ENCODE data around the gene ARHGAP44.

The ARHGAP44 gene

DNA sequence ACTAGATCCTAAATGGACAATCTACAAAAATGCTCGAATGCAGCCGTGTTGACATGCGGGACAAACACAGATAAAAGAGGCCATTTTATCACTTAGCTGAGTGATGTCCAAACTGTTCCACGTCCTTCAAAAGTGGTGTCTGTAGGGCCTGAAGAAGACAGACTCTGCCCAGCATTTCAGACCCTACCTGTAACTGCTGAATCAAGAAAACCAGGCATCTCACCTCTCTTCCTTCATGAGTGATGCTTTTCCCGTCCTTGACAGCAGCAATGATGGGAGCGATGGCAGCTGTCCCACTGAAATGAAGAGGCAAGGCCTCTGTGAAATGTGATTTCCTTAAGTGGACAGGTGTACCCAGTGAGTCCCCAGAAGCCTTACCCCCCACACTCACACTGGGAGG is 216.2 kb downstream of the ARHGAP44 start:
- Histone ChIP-seq H3K27ac (ENCODE audit: extremely low read depth, low read depth, low read length) (no peak overlapping the region), H3K4me1 (ENCODE audit: control insufficient read depth, insufficient read depth, low read length) (peaks cover 2% of the 10 kb centered on the region; the same call in 1 of the 2 replicates), H3K9me3 (ENCODE audit: control insufficient read depth, insufficient read depth, low read depth, low read length) (no peaks in the 10 kb centered on the region), H3K36me3 (ENCODE audit: control insufficient read depth in 2 of 2, insufficient read depth in 1 of 2, low read length in 2 of 2) (peaks cover 79 to 95% of the 10 kb centered on the region in 2 experiments), H3K4me3 (ENCODE audit: low read depth, low read length) (no peak overlapping the region)
- ChIA-PET POLR2A (interaction anchor here (2.5 kb wide), 1 partner anchor 12 kb away, joined by 16 read pairs; the partner anchor contains the start of gene ELAC2), CTCF (interaction anchor here (1.2 to 4.5 kb wide), 3 partner anchors 25 to 825 kb away, joined by 3 to 48 read pairs (median 8); no protein-coding TSS in a partner anchor)
- TF ChIP-seq ZNF16 (tag by site-specific recombination; IDR thresholded peaks at IDR 0.05; ENCODE audit: low read depth) = no peak
- no peak for TF ChIP-seq ZNF239 (tag by site-specific recombination; IDR thresholded peaks at IDR 0.05)
- TF ChIP-seq ZNF791 (tag by site-specific recombination; IDR thresholded peaks at IDR 0.05) = no peak
- TF ChIP-seq ZNF366 (tag by site-specific recombination; conservative IDR thresholded peaks at IDR 0.05) = no peak
- TF ChIP-seq ZNF776 (tag by site-specific recombination; IDR thresholded peaks at IDR 0.05; ENCODE audit: borderline replicate concordance) = no peak
- no peak for TF ChIP-seq ZNF837 (tag by site-specific recombination; IDR thresholded peaks at IDR 0.05)
- TF ChIP-seq ZBTB1 (tag by site-specific recombination; IDR thresholded peaks at IDR 0.05) = no peak
- TF ChIP-seq YY1 (tag by site-specific recombination; IDR thresholded peaks at IDR 0.05) = no peak
- no peak for TF ChIP-seq ZBTB7A (tag by site-specific recombination; IDR thresholded peaks at IDR 0.05; ENCODE audit: low read depth)
- TF ChIP-seq GLIS2 (tag by site-specific recombination; IDR thresholded peaks at IDR 0.05) = no peak
- TF ChIP-seq YY2 (tag by site-specific recombination; IDR thresholded peaks at IDR 0.05) = no peak
- TF ChIP-seq ZNF707 (tag by site-specific recombination; IDR thresholded peaks at IDR 0.05) = no peak
- TF ChIP-seq, protein P1, sequence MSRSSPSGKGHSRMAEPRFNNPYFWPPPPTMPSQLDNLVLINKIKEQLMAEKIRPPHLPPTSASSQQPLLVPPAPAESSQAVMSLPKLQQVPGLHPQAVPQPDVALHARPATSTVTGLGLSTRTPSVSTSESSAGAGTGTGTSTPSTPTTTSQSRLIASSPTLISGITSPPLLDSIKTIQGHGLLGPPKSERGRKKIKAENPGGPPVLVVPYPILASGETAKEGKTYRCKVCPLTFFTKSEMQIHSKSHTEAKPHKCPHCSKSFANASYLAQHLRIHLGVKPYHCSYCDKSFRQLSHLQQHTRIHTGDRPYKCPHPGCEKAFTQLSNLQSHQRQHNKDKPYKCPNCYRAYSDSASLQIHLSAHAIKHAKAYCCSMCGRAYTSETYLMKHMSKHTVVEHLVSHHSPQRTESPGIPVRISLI (tag by site-specific recombination; IDR thresholded peaks at IDR 0.05) = no peak
- no peak for TF ChIP-seq PATZ1 (tag by site-specific recombination; IDR thresholded peaks at IDR 0.05)
- TF ChIP-seq, protein P2, sequence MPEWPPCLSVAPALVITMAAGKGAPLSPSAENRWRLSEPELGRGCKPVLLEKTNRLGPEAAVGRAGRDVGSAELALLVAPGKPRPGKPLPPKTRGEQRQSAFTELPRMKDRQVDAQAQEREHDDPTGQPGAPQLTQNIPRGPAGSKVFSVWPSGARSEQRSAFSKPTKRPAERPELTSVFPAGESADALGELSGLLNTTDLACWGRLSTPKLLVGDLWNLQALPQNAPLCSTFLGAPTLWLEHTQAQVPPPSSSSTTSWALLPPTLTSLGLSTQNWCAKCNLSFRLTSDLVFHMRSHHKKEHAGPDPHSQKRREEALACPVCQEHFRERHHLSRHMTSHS (tag by site-specific recombination; IDR thresholded peaks at IDR 0.05) = no peak
- no peak for TF ChIP-seq ZNF658 (tag by site-specific recombination; IDR thresholded peaks at IDR 0.05)
- TF ChIP-seq, protein P3, sequence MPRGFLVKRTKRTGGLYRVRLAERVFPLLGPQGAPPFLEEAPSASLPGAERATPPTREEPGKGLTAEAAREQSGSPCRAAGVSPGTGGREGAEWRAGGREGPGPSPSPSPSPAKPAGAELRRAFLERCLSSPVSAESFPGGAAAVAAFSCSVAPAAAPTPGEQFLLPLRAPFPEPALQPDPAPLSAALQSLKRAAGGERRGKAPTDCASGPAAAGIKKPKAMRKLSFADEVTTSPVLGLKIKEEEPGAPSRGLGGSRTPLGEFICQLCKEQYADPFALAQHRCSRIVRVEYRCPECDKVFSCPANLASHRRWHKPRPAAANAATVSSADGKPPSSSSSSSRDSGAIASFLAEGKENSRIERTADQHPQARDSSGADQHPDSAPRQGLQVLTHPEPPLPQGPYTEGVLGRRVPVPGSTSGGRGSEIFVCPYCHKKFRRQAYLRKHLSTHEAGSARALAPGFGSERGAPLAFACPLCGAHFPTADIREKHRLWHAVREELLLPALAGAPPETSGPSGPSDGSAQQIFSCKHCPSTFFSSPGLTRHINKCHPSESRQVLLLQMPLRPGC (tag by site-specific recombination; IDR thresholded peaks at IDR 0.05) = no peak
- no peak for TF ChIP-seq ELK4 (IDR thresholded peaks at IDR 0.05; ENCODE audit: borderline replicate concordance, low read depth, low read length)

GRCh38 chr17:13008461-13008860 is 219.2 kb downstream of the ARHGAP44 start:
- ChIA-PET POLR2A (interaction anchor here (0.9 to 1.1 kb wide), 3 partner anchors 10 to 22 kb away, joined by 3 to 10 read pairs (median 3); partner anchors contain the start of gene ELAC2), CTCF (interaction anchor here (0.6 to 1.3 kb wide), 2 partner anchors 9 to 341 kb away, joined by 3 to 6 read pairs; partner anchors contain the start of gene ELAC2)
- TF ChIP-seq GLIS2 (tag by site-specific recombination; IDR thresholded peaks at IDR 0.05) (no peak), ZNF707 (tag by site-specific recombination; IDR thresholded peaks at IDR 0.05) (no peak), ZNF26 (tag by site-specific recombination; IDR thresholded peaks at IDR 0.05) (no peak)
- TF ChIP-seq, protein P4, sequence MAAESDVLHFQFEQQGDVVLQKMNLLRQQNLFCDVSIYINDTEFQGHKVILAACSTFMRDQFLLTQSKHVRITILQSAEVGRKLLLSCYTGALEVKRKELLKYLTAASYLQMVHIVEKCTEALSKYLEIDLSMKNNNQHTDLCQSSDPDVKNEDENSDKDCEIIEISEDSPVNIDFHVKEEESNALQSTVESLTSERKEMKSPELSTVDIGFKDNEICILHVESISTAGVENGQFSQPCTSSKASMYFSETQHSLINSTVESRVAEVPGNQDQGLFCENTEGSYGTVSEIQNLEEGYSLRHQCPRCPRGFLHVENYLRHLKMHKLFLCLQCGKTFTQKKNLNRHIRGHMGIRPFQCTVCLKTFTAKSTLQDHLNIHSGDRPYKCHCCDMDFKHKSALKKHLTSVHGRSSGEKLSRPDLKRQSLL (tag by site-specific recombination; IDR thresholded peaks at IDR 0.05) = no peak

More at GRCh38 chr17:13008461-13008860, 219.2 kb downstream of the ARHGAP44 start:
- H3K4me1 ChIP-seq (ENCODE audit: control insufficient read depth, insufficient read depth, low read length) = no peaks in the 10 kb centered on the region
- H3K36me3 ChIP-seq (ENCODE audit: control insufficient read depth in 2 of 2, insufficient read depth in 1 of 2, low read length in 2 of 2) = peaks cover 79 to 96% of the 10 kb centered on the region in 2 experiments
- no peaks in the 10 kb centered on the region for H3K9me3 ChIP-seq (ENCODE audit: control insufficient read depth, insufficient read depth, low read depth, low read length)
- no peak overlapping the region for H3K4me3 ChIP-seq (ENCODE audit: low read depth, low read length)
- H3K27ac ChIP-seq (ENCODE audit: extremely low read depth, low read depth, low read length) = no peak overlapping the region

Measured in HEK293 (cell line).